Measurements from ENCODE around the gene KCNIP3.

The KCNIP3 gene

DNA sequence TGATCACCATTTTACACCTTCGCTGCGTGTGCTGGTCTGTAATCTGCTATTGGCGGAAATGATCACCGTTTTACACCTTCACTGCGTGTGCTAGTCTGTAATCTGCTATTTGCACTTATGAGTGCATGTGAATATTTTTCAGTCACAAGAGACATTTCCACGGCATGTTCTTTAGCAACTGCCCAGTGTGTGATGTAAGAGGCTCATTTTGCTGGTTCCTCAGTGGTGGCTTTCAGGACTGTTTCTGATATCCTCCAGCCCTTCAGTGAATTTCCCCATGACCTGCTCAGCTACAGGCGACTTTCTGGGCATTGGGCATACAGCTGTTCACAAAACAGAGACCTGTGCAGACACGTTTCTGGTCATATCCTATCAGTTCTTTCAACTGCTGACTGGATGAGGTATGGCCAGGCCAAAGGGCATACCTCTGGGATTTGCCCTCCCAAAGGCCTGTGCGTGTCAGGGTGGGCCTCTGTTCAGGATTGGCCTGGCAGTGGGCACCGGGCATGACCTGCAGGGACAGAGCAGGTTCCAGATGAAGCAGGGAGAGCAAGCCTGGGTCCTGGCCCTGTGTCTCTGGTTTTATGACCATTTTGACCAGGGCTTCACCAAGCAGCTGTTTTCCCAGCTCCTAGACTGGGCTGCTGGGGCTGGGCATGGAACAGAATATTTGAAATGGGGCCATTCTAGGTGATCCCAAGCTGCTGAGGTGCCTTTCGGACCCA lies 23.4 kb upstream of the KCNIP3 start:
- Histone ChIP-seq H4K20me1 (ENCODE audit: insufficient read depth, low read length) (no peaks in the 10 kb centered on the region), H3K4me3 (ENCODE audit: low read length) (no peak overlapping the region), H3K27ac (ENCODE audit: low read length) (no peak overlapping the region), H3K9ac (ENCODE audit: low read length) (no peak overlapping the region), H3K4me1 (ENCODE audit: low read length) (no peaks in the 10 kb centered on the region), H3K79me2 (ENCODE audit: low read length) (no peaks in the 10 kb centered on the region), H3K27me3 (ENCODE audit: low read depth, low read length) (no peaks in the 10 kb centered on the region), H3K4me2 (ENCODE audit: low read length) (no peak overlapping the region), H3K9me3 (ENCODE audit: insufficient read depth, low read length) (no peaks in the 10 kb centered on the region), H3K36me3 (replicated peaks; ENCODE audit: low read depth, low read length) (no peaks in the 10 kb centered on the region), H2AFZ (ENCODE audit: low read depth, low read length) (no peak overlapping the region)
- TF ChIP-seq, protein P1, sequence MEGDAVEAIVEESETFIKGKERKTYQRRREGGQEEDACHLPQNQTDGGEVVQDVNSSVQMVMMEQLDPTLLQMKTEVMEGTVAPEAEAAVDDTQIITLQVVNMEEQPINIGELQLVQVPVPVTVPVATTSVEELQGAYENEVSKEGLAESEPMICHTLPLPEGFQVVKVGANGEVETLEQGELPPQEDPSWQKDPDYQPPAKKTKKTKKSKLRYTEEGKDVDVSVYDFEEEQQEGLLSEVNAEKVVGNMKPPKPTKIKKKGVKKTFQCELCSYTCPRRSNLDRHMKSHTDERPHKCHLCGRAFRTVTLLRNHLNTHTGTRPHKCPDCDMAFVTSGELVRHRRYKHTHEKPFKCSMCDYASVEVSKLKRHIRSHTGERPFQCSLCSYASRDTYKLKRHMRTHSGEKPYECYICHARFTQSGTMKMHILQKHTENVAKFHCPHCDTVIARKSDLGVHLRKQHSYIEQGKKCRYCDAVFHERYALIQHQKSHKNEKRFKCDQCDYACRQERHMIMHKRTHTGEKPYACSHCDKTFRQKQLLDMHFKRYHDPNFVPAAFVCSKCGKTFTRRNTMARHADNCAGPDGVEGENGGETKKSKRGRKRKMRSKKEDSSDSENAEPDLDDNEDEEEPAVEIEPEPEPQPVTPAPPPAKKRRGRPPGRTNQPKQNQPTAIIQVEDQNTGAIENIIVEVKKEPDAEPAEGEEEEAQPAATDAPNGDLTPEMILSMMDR (IDR thresholded peaks at IDR 0.05; ENCODE audit: low read depth, low read length): no peak
- TF ChIP-seq EZH2phosphoT487 (IDR thresholded peaks at IDR 0.05; ENCODE audit: low read depth): no peak

DNA sequence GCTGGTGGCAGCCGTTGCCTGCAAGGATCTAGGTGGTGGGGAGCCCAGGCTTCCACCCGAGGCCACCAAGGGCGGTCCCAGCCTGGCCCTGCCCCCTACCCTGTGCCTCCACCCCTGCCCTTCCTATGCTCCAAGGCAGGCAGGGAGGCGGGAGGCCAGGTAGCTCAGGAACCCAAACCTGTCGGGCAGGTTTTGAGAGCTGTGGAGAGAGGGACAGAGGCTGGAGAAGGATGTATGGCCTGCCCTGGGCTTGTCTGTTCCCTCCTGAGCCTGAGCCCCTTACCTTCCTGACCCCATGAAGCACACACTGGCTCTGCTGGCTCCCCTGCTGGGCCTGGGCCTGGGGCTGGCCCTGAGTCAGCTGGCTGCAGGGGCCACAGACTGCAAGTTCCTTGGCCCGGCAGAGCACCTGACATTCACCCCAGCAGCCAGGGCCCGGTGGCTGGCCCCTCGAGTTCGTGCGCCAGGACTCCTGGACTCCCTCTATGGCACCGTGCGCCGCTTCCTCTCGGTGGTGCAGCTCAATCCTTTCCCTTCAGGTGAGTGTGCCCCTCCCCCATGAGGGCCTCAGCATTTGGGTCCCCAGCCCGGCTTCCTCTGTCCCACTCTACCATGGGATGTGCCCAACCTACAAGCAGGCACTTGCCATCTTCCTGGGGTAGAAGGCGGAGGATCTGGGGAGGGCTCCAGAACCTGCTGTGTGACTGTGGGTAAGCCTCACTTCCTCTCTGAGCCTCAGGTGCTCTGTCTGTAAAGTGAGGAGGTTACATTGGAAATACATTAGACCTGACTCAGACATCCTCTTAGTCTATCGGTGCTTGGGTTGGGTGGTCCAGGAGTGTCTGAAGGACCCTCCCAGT lies 22.6 kb upstream of the KCNIP3 start, which contains the start of gene PROM2:
Gene PROM2 (plus strand): TSS at position 159 of the 860 bp plus-strand sequence. CDS start 137 bp downstream, at position 296.
- no peak within 1 kb of the TSS for H3K27ac ChIP-seq (ENCODE audit: low read length)
- no peak within 1 kb of the TSS for H2AFZ ChIP-seq (ENCODE audit: low read depth, low read length)
- TF ChIP-seq, protein P1 (IDR thresholded peaks at IDR 0.05; ENCODE audit: low read depth, low read length): no peak
- TF ChIP-seq EZH2phosphoT487 (IDR thresholded peaks at IDR 0.05; ENCODE audit: low read depth): no peak
- H3K36me3 ChIP-seq (replicated peaks; ENCODE audit: low read depth, low read length): no peaks in the 10 kb centered on the region
- H3K4me2 ChIP-seq (ENCODE audit: low read length): no peak within 1 kb of the TSS
- H3K9me3 ChIP-seq (ENCODE audit: insufficient read depth, low read length): no peaks in the 10 kb centered on the region
- H3K27me3 ChIP-seq (ENCODE audit: low read depth, low read length): no peaks in the 10 kb centered on the region
- H3K4me1 ChIP-seq (ENCODE audit: low read length): no peaks in the 10 kb centered on the region
- no peak within 1 kb of the TSS for H3K4me3 ChIP-seq (ENCODE audit: low read length)
- no peak within 1 kb of the TSS for H3K9ac ChIP-seq (ENCODE audit: low read length)
- no peaks in the 10 kb centered on the region for H4K20me1 ChIP-seq (ENCODE audit: insufficient read depth, low read length)
- H3K79me2 ChIP-seq (ENCODE audit: low read length): no peaks in the 10 kb centered on the region

DNA sequence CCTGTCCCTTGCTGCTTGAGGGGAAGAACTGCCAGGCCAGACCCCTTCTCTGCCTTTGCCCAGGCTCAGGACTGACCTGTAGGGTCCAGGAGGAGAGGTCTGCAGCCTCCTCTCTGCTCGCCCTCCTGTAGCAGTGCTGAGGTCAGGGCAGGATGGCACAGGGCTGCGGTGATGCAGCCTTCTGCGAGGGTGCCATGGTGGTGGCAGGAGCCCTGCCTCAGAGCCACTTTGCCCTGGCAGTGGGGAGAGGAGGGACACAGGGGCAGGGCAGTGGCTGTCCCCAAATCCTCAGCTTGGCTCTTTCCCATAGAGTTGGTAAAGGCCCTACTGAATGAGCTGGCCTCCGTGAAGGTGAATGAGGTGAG lies 22.0 kb upstream of the KCNIP3 start:
- no peaks in the 10 kb centered on the region for H3K9me3 ChIP-seq (ENCODE audit: insufficient read depth, low read length)
- no peaks in the 10 kb centered on the region for H3K27me3 ChIP-seq (ENCODE audit: low read depth, low read length)
- H3K4me1 ChIP-seq (ENCODE audit: low read length): no peaks in the 10 kb centered on the region
- H2AFZ ChIP-seq (ENCODE audit: low read depth, low read length): no peak overlapping the region
- H3K79me2 ChIP-seq (ENCODE audit: low read length): no peaks in the 10 kb centered on the region
- no peak for TF ChIP-seq EZH2phosphoT487 (IDR thresholded peaks at IDR 0.05; ENCODE audit: low read depth)
- TF ChIP-seq, protein P1 (IDR thresholded peaks at IDR 0.05; ENCODE audit: low read depth, low read length): no peak
- H3K27ac ChIP-seq (ENCODE audit: low read length): no peak overlapping the region
- H3K36me3 ChIP-seq (replicated peaks; ENCODE audit: low read depth, low read length): no peaks in the 10 kb centered on the region
- no peak overlapping the region for H3K9ac ChIP-seq (ENCODE audit: low read length)
- H4K20me1 ChIP-seq (ENCODE audit: insufficient read depth, low read length): no peaks in the 10 kb centered on the region
- H3K4me3 ChIP-seq (ENCODE audit: low read length): no peak overlapping the region
- no peak overlapping the region for H3K4me2 ChIP-seq (ENCODE audit: low read length)

DNA sequence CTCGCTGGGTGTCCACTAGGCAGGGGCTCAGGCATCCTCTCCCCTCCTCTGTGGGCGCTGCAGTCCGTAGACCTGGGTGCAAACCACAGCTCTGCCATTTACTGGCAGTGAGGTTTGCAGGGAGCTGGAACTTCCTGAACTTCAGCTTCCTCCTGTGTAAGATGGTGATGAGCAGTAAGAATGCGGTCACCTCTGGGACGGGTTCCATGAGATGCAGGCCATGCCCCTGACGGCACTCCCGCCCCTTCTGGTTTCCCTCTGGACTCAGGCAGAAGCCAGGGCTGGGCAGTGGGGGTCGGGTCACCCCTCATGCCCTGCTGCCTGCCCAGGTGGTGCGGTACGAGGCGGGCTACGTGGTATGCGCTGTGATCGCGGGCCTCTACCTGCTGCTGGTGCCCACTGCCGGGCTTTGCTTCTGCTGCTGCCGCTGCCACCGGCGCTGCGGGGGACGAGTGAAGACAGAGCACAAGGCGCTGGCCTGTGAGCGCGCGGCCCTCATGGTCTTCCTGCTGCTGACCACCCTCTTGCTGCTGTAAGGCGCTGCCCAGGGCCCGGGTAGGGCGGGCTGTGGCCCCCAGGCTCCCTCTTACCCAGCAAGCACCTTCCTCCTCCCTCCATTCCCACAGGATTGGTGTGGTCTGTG lies 21.4 kb upstream of the KCNIP3 start:
- H3K36me3 ChIP-seq (replicated peaks; ENCODE audit: low read depth, low read length): no peaks in the 10 kb centered on the region
- no peak overlapping the region for H3K27ac ChIP-seq (ENCODE audit: low read length)
- no peaks in the 10 kb centered on the region for H3K27me3 ChIP-seq (ENCODE audit: low read depth, low read length)
- no peaks in the 10 kb centered on the region for H4K20me1 ChIP-seq (ENCODE audit: insufficient read depth, low read length)
- H3K4me1 ChIP-seq (ENCODE audit: low read length): no peaks in the 10 kb centered on the region
- no peak overlapping the region for H3K4me3 ChIP-seq (ENCODE audit: low read length)
- H2AFZ ChIP-seq (ENCODE audit: low read depth, low read length): no peak overlapping the region
- H3K9ac ChIP-seq (ENCODE audit: low read length): no peak overlapping the region
- no peaks in the 10 kb centered on the region for H3K79me2 ChIP-seq (ENCODE audit: low read length)
- TF ChIP-seq, protein P1 (IDR thresholded peaks at IDR 0.05; ENCODE audit: low read depth, low read length): no peak
- no peak for TF ChIP-seq EZH2phosphoT487 (IDR thresholded peaks at IDR 0.05; ENCODE audit: low read depth)
- H3K9me3 ChIP-seq (ENCODE audit: insufficient read depth, low read length): no peaks in the 10 kb centered on the region
- no peak overlapping the region for H3K4me2 ChIP-seq (ENCODE audit: low read length)
